ENCODE results near the gene TNNI2. TPM values are rescaled to one million over a fixed set of nuclear protein-coding genes. Genes with fewer than 3 reads are reported as not detected.
A peak's percentile ranks its signal among the peaks of the same experiment; 100 is the strongest.

Gene TNNI2
- total RNA-seq, 1 donor: not detected

GRCh38 chr11:1843098-1843473, 4.3 kb downstream of the TNNI2 start:
- no peak overlapping the region for H3K4me3 ChIP-seq (ENCODE audit: low read depth, low read length)
- TF ChIP-seq, protein P1, sequence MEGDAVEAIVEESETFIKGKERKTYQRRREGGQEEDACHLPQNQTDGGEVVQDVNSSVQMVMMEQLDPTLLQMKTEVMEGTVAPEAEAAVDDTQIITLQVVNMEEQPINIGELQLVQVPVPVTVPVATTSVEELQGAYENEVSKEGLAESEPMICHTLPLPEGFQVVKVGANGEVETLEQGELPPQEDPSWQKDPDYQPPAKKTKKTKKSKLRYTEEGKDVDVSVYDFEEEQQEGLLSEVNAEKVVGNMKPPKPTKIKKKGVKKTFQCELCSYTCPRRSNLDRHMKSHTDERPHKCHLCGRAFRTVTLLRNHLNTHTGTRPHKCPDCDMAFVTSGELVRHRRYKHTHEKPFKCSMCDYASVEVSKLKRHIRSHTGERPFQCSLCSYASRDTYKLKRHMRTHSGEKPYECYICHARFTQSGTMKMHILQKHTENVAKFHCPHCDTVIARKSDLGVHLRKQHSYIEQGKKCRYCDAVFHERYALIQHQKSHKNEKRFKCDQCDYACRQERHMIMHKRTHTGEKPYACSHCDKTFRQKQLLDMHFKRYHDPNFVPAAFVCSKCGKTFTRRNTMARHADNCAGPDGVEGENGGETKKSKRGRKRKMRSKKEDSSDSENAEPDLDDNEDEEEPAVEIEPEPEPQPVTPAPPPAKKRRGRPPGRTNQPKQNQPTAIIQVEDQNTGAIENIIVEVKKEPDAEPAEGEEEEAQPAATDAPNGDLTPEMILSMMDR (IDR thresholded peaks at IDR 0.05; ENCODE audit: insufficient read depth, low read depth, low read length): no peak
- DNase-seq (ENCODE audit: low read depth): no peak

DNA sequence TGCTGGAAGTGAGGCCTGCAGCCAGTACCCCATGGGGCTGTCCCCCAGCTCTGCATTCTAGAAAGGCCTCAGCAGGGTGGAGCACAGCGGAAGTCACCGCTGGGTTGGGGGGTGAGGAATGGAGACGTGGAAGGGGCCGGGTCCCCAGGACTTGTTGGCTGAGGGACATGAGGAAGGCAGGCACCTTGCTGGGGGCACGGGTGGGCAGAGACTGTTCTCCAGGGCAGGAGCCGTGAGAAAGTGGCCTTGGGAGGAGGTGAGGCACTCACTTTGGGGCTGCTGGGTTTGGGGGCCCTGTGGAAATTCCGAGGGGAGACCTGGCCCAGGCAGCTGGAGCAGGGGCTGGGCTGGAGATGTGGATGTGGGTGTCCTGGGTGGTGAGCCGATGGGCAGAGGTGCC, 5.0 kb downstream of the TNNI2 start:
- TF ChIP-seq, protein P1 (IDR thresholded peaks at IDR 0.05; ENCODE audit: insufficient read depth, low read depth, low read length): no peak
- no peak overlapping the region for H3K4me3 ChIP-seq (ENCODE audit: low read depth, low read length)
- no peak for DNase-seq (ENCODE audit: low read depth)

- H3K4me3 ChIP-seq (ENCODE audit: low read depth, low read length): no peak overlapping the region
- TF ChIP-seq, protein P1 (IDR thresholded peaks at IDR 0.05; ENCODE audit: insufficient read depth, low read depth, low read length): no peak
- peak; percentile 94 for DNase-seq (ENCODE audit: low read depth)
Observed at GRCh38 chr11:1844221-1845094, 5.7 kb downstream of the TNNI2 start.

DNA sequence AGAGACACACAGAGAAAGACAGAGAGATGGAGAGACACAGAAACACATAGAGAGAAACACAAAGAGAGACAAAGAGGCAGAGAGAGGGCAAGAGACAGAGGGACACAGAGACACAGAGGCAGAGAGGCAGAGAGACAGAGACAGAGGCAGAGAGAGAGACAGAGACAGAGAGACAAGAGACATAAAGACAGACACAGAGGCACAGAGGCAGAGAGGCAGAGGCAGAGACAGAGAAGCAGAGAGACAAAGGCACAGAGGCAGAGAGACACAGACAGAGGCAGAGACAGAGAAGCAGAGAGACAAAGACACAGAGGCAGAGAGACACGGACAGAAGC, 6.3 kb downstream of the TNNI2 start:
- H3K4me3 ChIP-seq (ENCODE audit: low read depth, low read length): no peak overlapping the region
- no peak for DNase-seq (ENCODE audit: low read depth)
- TF ChIP-seq, protein P1 (IDR thresholded peaks at IDR 0.05; ENCODE audit: insufficient read depth, low read depth, low read length): no peak

DNA sequence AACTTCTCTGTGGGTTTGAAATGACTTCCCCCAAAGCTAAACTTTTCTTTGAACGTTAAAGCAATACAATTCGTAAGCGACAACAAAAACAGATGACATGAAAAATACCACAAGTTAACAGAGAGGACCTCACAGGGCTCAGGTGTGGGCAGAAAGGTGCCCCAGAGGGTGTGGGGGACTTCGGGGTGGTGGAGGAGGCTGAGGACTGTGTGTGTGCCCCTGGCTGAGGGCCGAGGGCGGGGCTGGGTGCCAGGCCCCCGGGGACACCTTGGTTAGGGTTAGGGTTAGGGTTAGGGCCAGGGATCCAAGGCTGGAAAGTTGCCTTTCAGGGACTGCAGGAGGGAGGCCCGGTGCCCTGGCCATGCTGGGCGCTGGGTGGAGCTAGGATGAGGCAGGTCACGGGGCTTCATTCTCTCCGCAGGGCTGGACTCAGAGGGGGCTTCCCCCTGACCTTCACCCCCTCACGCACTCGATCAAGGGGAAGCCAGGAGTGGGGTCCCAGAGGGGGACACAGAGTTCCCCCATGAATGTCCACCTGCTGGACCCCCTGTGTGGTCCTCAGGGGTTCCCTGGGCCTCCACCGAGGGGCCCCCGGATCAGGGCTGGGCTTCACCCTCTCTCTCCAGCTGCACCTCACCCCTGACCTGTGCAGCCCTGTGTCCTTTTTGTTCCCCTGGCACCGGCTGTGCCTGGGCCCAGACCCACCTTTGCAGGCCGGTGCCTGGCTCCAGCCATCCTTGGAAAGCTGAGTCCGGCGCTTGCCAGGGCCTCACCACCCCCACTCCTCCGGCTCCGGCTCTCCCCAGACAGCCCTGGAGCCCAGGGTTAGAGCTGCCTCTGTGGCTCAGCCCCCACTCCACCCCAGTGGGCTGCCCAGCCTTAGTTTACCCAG, 7.0 kb downstream of the TNNI2 start:
- no peak for DNase-seq (ENCODE audit: low read depth)
- TF ChIP-seq, protein P1 (IDR thresholded peaks at IDR 0.05; ENCODE audit: insufficient read depth, low read depth, low read length): no peak

GRCh38 chr11:1846453-1846932, 7.7 kb downstream of the TNNI2 start:
- TF ChIP-seq, protein P1 (IDR thresholded peaks at IDR 0.05; ENCODE audit: insufficient read depth, low read depth, low read length): no peak
- no peak for DNase-seq (ENCODE audit: low read depth)
- no peak overlapping the region for H3K4me3 ChIP-seq (ENCODE audit: low read depth, low read length)

More for the DNA sequence above, 7.0 kb downstream of the TNNI2 start:
- no peak overlapping the region for H3K4me3 ChIP-seq (ENCODE audit: low read depth, low read length)
